ENCODE data around the gene CDH23.

GRCh38 chr10:71611709-71612422, 215.1 kb downstream of the CDH23 start:
- TF ChIP-seq CTCF (optimal IDR thresholded peaks at IDR 0.05 in 1 of 3, IDR thresholded peaks at IDR 0.05 in 1 of 3, conservative IDR thresholded peaks at IDR 0.05 in 1 of 3; ENCODE audit: extremely low read depth in 1 of 3, insufficient read depth in 2 of 3, low read length in 3 of 3) = no peak
- no peak for TF ChIP-seq EZH2 (IDR thresholded peaks at IDR 0.05; ENCODE audit: low read length)
